OCI-LY1 (cell line): Measurements from ENCODE around the gene EVC.

Source experiments
- CTCF ChIP-seq: fragments of 200-600 bp; sonication (generic), shearing (Covaris generic); IDR thresholded peaks from 2 replicates; pipeline ENCODE4 v1.5.1; 2017; ENCODE audit warnings: mild to moderate bottlenecking, antibody characterized with exemption, low read length, moderate library complexity, mixed read lengths
- EZH2 ChIP-seq: fragments of 200-600 bp; sonication (generic), shearing (Covaris generic); IDR thresholded peaks from 2 replicates; pipeline ENCODE4 v1.8.0; 2017; ENCODE audit warnings: borderline replicate concordance, mixed run types, mild to moderate bottlenecking, antibody characterized with exemption, low read length, moderate library complexity, mixed read lengths

DNA sequence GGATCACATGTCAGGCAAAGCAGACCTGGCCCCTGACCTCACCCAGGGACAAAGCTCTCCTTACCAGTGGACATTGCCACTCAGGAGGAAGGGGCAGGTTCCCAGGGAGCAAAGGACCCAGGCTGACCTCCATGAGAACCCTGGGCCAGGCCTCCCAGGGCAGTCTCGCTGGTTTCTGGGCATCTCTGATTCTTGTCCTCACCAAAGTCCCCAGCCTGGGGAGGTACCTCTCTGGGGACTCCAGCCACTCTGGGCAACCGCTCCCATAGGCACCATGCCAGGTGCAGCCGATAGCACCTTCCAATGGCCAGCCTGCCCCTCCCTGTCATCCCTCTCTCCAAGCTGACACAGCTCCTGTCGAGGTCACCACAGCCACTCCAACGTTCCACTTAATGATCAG is 10.5 kb upstream of the EVC start:
- TF ChIP-seq EZH2 (no peak), CTCF (no peak)
